Measurements from ENCODE around the gene SNTG2. TPM values are rescaled to one million over a fixed set of nuclear protein-coding genes. Genes with fewer than 3 reads are reported as not detected.

The SNTG2 gene
- total and polyA plus RNA-seq, 2 of the 13 experiments (the other 11 are each of a cell fraction or from before 2014, with no cell fraction given), result not detected

GRCh38 chr2:1047485-1047884 lies 96.8 kb downstream of the SNTG2 start:
- Histone ChIP-seq H4K20me1 (ENCODE audit: insufficient read depth, low read length) (no peaks in the 10 kb centered on the region), H3K27me3 (ENCODE audit: control insufficient read depth in 1 of 2, insufficient read depth in 2 of 2, low read length in 2 of 2) (0 out of 5 replicates have a peak, but pooled peaks cover 0 to 3% of the 10 kb centered on the region in 2 experiments), H3K9me3 (ENCODE audit: low read length) (no peaks in the 10 kb centered on the region; the same call in 1 of the 2 replicates), H3K36me3 (replicated peaks in 1 of 2; ENCODE audit: control insufficient read depth in 1 of 2, insufficient read depth in 2 of 2, low read length in 2 of 2) (no peaks in the 10 kb centered on the region), H3K4me1 (ENCODE audit: insufficient read depth, low read length) (no peaks in the 10 kb centered on the region), H2AFZ (ENCODE audit: low read length) (no peak overlapping the region), H3K4me2 (ENCODE audit: low read depth, low read length) (no peak overlapping the region), H3K9ac (ENCODE audit: insufficient read depth, low read depth, low read length) (no peak overlapping the region), H3K4me3 (replicated peaks in 1 of 3; ENCODE audit: insufficient read depth in 1 of 3, low read depth in 2 of 3, low read length in 3 of 3) (no peak overlapping the region), H3K79me2 (ENCODE audit: insufficient read depth, low read length) (no peaks in the 10 kb centered on the region), H3K27ac (ENCODE audit: extremely low read length, insufficient read depth, low read length) (no peak overlapping the region)
- FAIRE-seq (no peak), DNase-seq (ENCODE audit: low spot score) (peak; percentile 7), ATAC-seq (peak; percentile 38; the same call in 2 of the 3 replicates)
- TF ChIP-seq USF2 (IDR thresholded peaks at IDR 0.05; ENCODE audit: low read depth, low read length) (0 out of 2 replicates have a peak, but pooled peaks have one; percentile 5), USF2 (CRISPR knock-in tag; IDR thresholded peaks at IDR 0.05; ENCODE audit: borderline replicate concordance) (no peak), ZNF639 (CRISPR knock-in tag; conservative IDR thresholded peaks at IDR 0.05) (no peak), NFYC (CRISPR knock-in tag; IDR thresholded peaks at IDR 0.05) (peak; percentile 47; the same call in 1 of the 2 replicates), MNT (IDR thresholded peaks at IDR 0.05) (peak; percentile 98)
- ChIA-PET CTCF (ENCODE audit: low intra/inter-chr PET ratio, low total read pairs) (no interaction called here), POLR2A (no interaction called here)
- 0% methylated on average over 1 of the region's 1 CpG for WGBS (ENCODE audit: low lambda C conversion rate)
- in situ Hi-C loops (cut with HindIII; ENCODE audit: extremely low pct_ligation_motif_present, low pct_unique_long_range_greater_than_20kb), result no loop called here
- no TSS peak for BruUV-seq (replicated peaks)
- intact Hi-C loops (cut with micrococcal nuclease; ENCODE audit: unreplicated experiment), result no loop called here
